ENCODE measurements around the gene CCL1. TPM values are rescaled to one million over a fixed set of nuclear protein-coding genes. Genes with fewer than 3 reads are reported as not detected.

CCL1 gene
- total RNA-seq, 8 experiments from 2014 or later = not detected

Other genes starting within 250 kb of the CCL1 start
- 100 to 1,000 TPM in 2 of 8 experiments, 10 to 100 TPM in 2, 1 to 10 TPM in 2, under 1 TPM in 2; 0.27 to 318 (median 6.5) TPM for gene CCL2, start 107.9 kb downstream of the CCL1 start, total RNA-seq
- gene CCL7, start 93.0 kb downstream of the CCL1 start, total RNA-seq = not detected
- under 1 TPM in 2 of 8 experiments, not detected in 6; 0.52 to 0.97 TPM for gene CCL11, start 77.5 kb downstream of the CCL1 start, total RNA-seq
- under 1 TPM in 3 of 8 experiments, not detected in 5; 0.25 to 0.35 (median 0.31) TPM for gene CCL8, start 43.8 kb downstream of the CCL1 start, total RNA-seq
- under 1 TPM in 1 of 8 experiments, not detected in 7; 0.56 TPM for gene CCL13, start 6.8 kb downstream of the CCL1 start, total RNA-seq
- gene TMEM132E, start 216.3 kb upstream of the CCL1 start, total RNA-seq = 10 to 100 TPM in 5 of 8 experiments, under 1 TPM in 2, not detected in 1; 0.24 to 44.8 (median 28.7) TPM

Measured in motor neuron (in vitro differentiated cells).